Measurements from ENCODE around the gene ATP2B3. TPM values are rescaled to one million over a fixed set of nuclear protein-coding genes. Genes with fewer than 3 reads are reported as not detected.

Gene ATP2B3
- total and polyA plus RNA-seq, 9 of the 15 experiments (the other 6 are each of a cell fraction or from before 2014, with no cell fraction given), result 0.04 TPM; not detected in 8

- TF ChIP-seq TFAP4 (CRISPR knock-in tag; IDR thresholded peaks at IDR 0.05; ENCODE audit: borderline replicate concordance) (peak; percentile 73; the same call in 1 of the 2 replicates), CBX3 (IDR thresholded peaks at IDR 0.05; ENCODE audit: borderline replicate concordance in 1 of 2, low read length in 2 of 2) (no peak), MAZ (CRISPR knock-in tag; conservative IDR thresholded peaks at IDR 0.05 in 1 of 2, IDR thresholded peaks at IDR 0.05 in 1 of 2) (peak in 1 of 2 experiments; percentile 54; a peak in 2 of 4 replicates), CBFB (CRISPR knock-in tag; IDR thresholded peaks at IDR 0.05) (0 out of 2 replicates have a peak, but pooled peaks have one; percentile 17), SRSF3 (IDR thresholded peaks at IDR 0.05; ENCODE audit: insufficient read depth, low read length) (no peak), ZC3H11A (IDR thresholded peaks at IDR 0.05; ENCODE audit: low read depth, low read length) (no peak), ERF (CRISPR knock-in tag; IDR thresholded peaks at IDR 0.05) (no peak), PML (IDR thresholded peaks at IDR 0.05; ENCODE audit: low read length) (no peak), ARHGAP35 (IDR thresholded peaks at IDR 0.05; ENCODE audit: partially characterized antibody) (no peak), TGIF2 (CRISPR knock-in tag; IDR thresholded peaks at IDR 0.05) (no peak), COPS2 (conservative IDR thresholded peaks at IDR 0.05) (no peak)
- TF ChIP-seq, protein P1, sequence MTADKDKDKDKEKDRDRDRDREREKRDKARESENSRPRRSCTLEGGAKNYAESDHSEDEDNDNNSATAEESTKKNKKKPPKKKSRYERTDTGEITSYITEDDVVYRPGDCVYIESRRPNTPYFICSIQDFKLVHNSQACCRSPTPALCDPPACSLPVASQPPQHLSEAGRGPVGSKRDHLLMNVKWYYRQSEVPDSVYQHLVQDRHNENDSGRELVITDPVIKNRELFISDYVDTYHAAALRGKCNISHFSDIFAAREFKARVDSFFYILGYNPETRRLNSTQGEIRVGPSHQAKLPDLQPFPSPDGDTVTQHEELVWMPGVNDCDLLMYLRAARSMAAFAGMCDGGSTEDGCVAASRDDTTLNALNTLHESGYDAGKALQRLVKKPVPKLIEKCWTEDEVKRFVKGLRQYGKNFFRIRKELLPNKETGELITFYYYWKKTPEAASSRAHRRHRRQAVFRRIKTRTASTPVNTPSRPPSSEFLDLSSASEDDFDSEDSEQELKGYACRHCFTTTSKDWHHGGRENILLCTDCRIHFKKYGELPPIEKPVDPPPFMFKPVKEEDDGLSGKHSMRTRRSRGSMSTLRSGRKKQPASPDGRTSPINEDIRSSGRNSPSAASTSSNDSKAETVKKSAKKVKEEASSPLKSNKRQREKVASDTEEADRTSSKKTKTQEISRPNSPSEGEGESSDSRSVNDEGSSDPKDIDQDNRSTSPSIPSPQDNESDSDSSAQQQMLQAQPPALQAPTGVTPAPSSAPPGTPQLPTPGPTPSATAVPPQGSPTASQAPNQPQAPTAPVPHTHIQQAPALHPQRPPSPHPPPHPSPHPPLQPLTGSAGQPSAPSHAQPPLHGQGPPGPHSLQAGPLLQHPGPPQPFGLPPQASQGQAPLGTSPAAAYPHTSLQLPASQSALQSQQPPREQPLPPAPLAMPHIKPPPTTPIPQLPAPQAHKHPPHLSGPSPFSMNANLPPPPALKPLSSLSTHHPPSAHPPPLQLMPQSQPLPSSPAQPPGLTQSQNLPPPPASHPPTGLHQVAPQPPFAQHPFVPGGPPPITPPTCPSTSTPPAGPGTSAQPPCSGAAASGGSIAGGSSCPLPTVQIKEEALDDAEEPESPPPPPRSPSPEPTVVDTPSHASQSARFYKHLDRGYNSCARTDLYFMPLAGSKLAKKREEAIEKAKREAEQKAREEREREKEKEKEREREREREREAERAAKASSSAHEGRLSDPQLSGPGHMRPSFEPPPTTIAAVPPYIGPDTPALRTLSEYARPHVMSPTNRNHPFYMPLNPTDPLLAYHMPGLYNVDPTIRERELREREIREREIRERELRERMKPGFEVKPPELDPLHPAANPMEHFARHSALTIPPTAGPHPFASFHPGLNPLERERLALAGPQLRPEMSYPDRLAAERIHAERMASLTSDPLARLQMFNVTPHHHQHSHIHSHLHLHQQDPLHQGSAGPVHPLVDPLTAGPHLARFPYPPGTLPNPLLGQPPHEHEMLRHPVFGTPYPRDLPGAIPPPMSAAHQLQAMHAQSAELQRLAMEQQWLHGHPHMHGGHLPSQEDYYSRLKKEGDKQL (CRISPR knock-in tag; IDR thresholded peaks at IDR 0.05; ENCODE audit: borderline replicate concordance), result 0 out of 2 replicates have a peak, but pooled peaks have one; percentile 49
- TF ChIP-seq, protein P2, sequence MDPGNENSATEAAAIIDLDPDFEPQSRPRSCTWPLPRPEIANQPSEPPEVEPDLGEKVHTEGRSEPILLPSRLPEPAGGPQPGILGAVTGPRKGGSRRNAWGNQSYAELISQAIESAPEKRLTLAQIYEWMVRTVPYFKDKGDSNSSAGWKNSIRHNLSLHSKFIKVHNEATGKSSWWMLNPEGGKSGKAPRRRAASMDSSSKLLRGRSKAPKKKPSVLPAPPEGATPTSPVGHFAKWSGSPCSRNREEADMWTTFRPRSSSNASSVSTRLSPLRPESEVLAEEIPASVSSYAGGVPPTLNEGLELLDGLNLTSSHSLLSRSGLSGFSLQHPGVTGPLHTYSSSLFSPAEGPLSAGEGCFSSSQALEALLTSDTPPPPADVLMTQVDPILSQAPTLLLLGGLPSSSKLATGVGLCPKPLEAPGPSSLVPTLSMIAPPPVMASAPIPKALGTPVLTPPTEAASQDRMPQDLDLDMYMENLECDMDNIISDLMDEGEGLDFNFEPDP (CRISPR knock-in tag; IDR thresholded peaks at IDR 0.05), result no peak
Observed at GRCh38 chrX:153539171-153539978, 21.9 kb downstream of the ATP2B3 start (continued).

Data from K562 (cell line).